GM06990 (cell line): ENCODE data around the gene TNFRSF6B.

Experiments used
- DNase-seq: peaks from one replicate; pipeline ENCODE4 v3.0.0-alpha.2; 2011; ENCODE audit not compliant: insufficient read length; ENCODE audit errors: extremely low read depth
- H3K27me3 ChIP-seq: replicated peaks from 2 replicates; pipeline ENCODE4 v1.6.0; 2011; ENCODE audit warnings: low read length; ENCODE audit not compliant: control insufficient read depth, insufficient read depth
- H3K36me3 ChIP-seq: 2 replicates; pipeline ENCODE4 v1.5.1; 2011; ENCODE audit warnings: low read length; ENCODE audit not compliant: control insufficient read depth, insufficient read depth
- H3K4me3 ChIP-seq: replicated peaks from 2 replicates; pipeline ENCODE4 v1.5.1; 2011; ENCODE audit warnings: low read depth, mild to moderate bottlenecking, control low read depth, low read length
- CTCF ChIP-seq: IDR thresholded peaks from 2 replicates; pipeline ENCODE4 v1.5.1; 2011; ENCODE audit warnings: low read length, control low read depth, mild to moderate bottlenecking, inconsistent platforms; ENCODE audit not compliant: insufficient read depth, poor library complexity, severe bottlenecking

Gene TNFRSF6B

GRCh38 chr20:63693733-63694583 lies 2.5 kb upstream of the TNFRSF6B start:
- Histone ChIP-seq H3K4me3 (no peak overlapping the region), H3K36me3 (peaks cover 5% of the 10 kb centered on the region), H3K27me3 (no peaks in the 10 kb centered on the region)
- no peak for DNase-seq
- no peak for TF ChIP-seq CTCF

GRCh38 chr20:63694584-63695423 lies 1.6 kb upstream of the TNFRSF6B start:
- TF ChIP-seq CTCF, result no peak
- peaks cover 5% of the 10 kb centered on the region for H3K36me3 ChIP-seq
- no peaks in the 10 kb centered on the region for H3K27me3 ChIP-seq
- H3K4me3 ChIP-seq, result no peak overlapping the region
- DNase-seq, result no peak

- no peak for DNase-seq
- no peak overlapping the region for H3K4me3 ChIP-seq
- peaks cover 8% of the 10 kb centered on the region for H3K36me3 ChIP-seq
- H3K27me3 ChIP-seq, result no peaks in the 10 kb centered on the region
- TF ChIP-seq CTCF, result no peak
Measured at GRCh38 chr20:63695424-63696305, 787 bp upstream of the TNFRSF6B start.

- peaks cover 8% of the 10 kb centered on the region for H3K36me3 ChIP-seq
- no peak for TF ChIP-seq CTCF
- DNase-seq, result no peak
- H3K27me3 ChIP-seq, result no peaks in the 10 kb centered on the region
- H3K4me3 ChIP-seq, result no peak overlapping the region
Measured at GRCh38 chr20:63696306-63696627, 185 bp upstream of the TNFRSF6B start.

GRCh38 chr20:63697357-63697867 lies 960 bp downstream of the TNFRSF6B start:
- TF ChIP-seq CTCF, result no peak
- Histone ChIP-seq H3K4me3 (no peak overlapping the region), H3K36me3 (peaks cover 10% of the 10 kb centered on the region), H3K27me3 (no peaks in the 10 kb centered on the region)
- DNase-seq, result no peak
